ENCODE data around the gene ITGB4. TPM values are rescaled to one million over a fixed set of nuclear protein-coding genes. Genes with fewer than 3 reads are reported as not detected.

ITGB4 gene
- total RNA-seq, 1 donor from 2014 or later: 6.6 TPM

- H3K79me2 ChIP-seq (ENCODE audit: insufficient read depth, low read length): no peaks in the 10 kb centered on the region
- peak overlapping the region; percentile 67 for H3K4me3 Mint-ChIP-seq (ENCODE audit: unreplicated experiment)
- H3K36me3 ChIP-seq (ENCODE audit: insufficient read depth, low read length): no peaks in the 10 kb centered on the region
- H3K4me3 ChIP-seq (ENCODE audit: insufficient read depth, low read depth, low read length): no peak overlapping the region
- peak overlapping the region; percentile 82 for H3K4me2 ChIP-seq (ENCODE audit: low read length)
- no peaks in the 10 kb centered on the region for H3K9me3 ChIP-seq (ENCODE audit: insufficient read depth, low read depth, low read length)
- no peak for TF ChIP-seq EZH2 (IDR thresholded peaks at IDR 0.05; ENCODE audit: insufficient read depth, low read length)
- no peak for TF ChIP-seq CTCF (IDR thresholded peaks at IDR 0.05; ENCODE audit: insufficient read depth, low read depth, low read length)
- no peak overlapping the region for H3K27ac Mint-ChIP-seq (ENCODE audit: unreplicated experiment)
- no peak for FAIRE-seq
- H3K27ac ChIP-seq (ENCODE audit: low read depth, low read length): no peak overlapping the region
- H3K27me3 ChIP-seq (ENCODE audit: insufficient read depth, low read length): no peaks in the 10 kb centered on the region
- no peaks in the 10 kb centered on the region for H3K9me3 Mint-ChIP-seq (ENCODE audit: unreplicated experiment)
- peaks cover 8% of the 10 kb centered on the region for H3K36me3 Mint-ChIP-seq (ENCODE audit: low read depth, unreplicated experiment)
- peaks cover 8% of the 10 kb centered on the region for H3K27me3 Mint-ChIP-seq (ENCODE audit: low read depth, unreplicated experiment)
- H3K9ac ChIP-seq (ENCODE audit: low read length): no peak overlapping the region
- peaks cover 5% of the 10 kb centered on the region for H3K4me1 Mint-ChIP-seq (ENCODE audit: low read depth, unreplicated experiment)
- H4K20me1 ChIP-seq (ENCODE audit: insufficient read depth, low read length): no peaks in the 10 kb centered on the region
- no peak overlapping the region for H2AFZ ChIP-seq (ENCODE audit: low read depth, low read length)
- DNase-seq (ENCODE audit: low read depth): no peak
- peaks cover 4% of the 10 kb centered on the region for H3K4me1 ChIP-seq (ENCODE audit: insufficient read depth, low read length)
Observed at GRCh38 chr17:75754378-75755204, 33.3 kb downstream of the ITGB4 start.

- Histone ChIP-seq H3K4me1 (ENCODE audit: insufficient read depth, low read length) (peaks cover 4% of the 10 kb centered on the region), H3K79me2 (ENCODE audit: insufficient read depth, low read length) (no peaks in the 10 kb centered on the region), H2AFZ (ENCODE audit: low read depth, low read length) (no peak overlapping the region), H3K9ac (ENCODE audit: low read length) (no peak overlapping the region), H3K27me3 (ENCODE audit: insufficient read depth, low read length) (no peaks in the 10 kb centered on the region), H3K9me3 (ENCODE audit: insufficient read depth, low read depth, low read length) (no peaks in the 10 kb centered on the region), H4K20me1 (ENCODE audit: insufficient read depth, low read length) (no peaks in the 10 kb centered on the region), H3K27ac (ENCODE audit: low read depth, low read length) (no peak overlapping the region), H3K4me2 (ENCODE audit: low read length) (no peak overlapping the region), H3K4me3 (ENCODE audit: insufficient read depth, low read depth, low read length) (no peak overlapping the region), H3K36me3 (ENCODE audit: insufficient read depth, low read length) (no peaks in the 10 kb centered on the region)
- Mint-ChIP-seq H3K4me3 (ENCODE audit: unreplicated experiment) (no peak overlapping the region), H3K36me3 (ENCODE audit: low read depth, unreplicated experiment) (peaks cover 8% of the 10 kb centered on the region), H3K4me1 (ENCODE audit: low read depth, unreplicated experiment) (peaks cover 5% of the 10 kb centered on the region), H3K9me3 (ENCODE audit: unreplicated experiment) (no peaks in the 10 kb centered on the region), H3K27ac (ENCODE audit: unreplicated experiment) (no peak overlapping the region), H3K27me3 (ENCODE audit: low read depth, unreplicated experiment) (peaks cover 8% of the 10 kb centered on the region)
- FAIRE-seq: no peak
- TF ChIP-seq EZH2 (IDR thresholded peaks at IDR 0.05; ENCODE audit: insufficient read depth, low read length): no peak
- TF ChIP-seq CTCF (IDR thresholded peaks at IDR 0.05; ENCODE audit: insufficient read depth, low read depth, low read length): no peak
- DNase-seq (ENCODE audit: low read depth): no peak
Observed at GRCh38 chr17:75755205-75755901, 34.1 kb downstream of the ITGB4 start.
